Ascending aorta (tissue), 2 donors: ENCODE data around the gene TPSG1. TPM values are rescaled to one million over a fixed set of nuclear protein-coding genes. Genes with fewer than 3 reads are reported as not detected.

ENCODE experiments used
- DNase-seq, 2 donors: peaks; one replicate each; pipeline ENCODE4 v3.0.0-alpha.2; 2019; ENCODE audit warnings: low spot score in 2 of 2
- H3K27ac ChIP-seq, 2 donors: fragments of 200-600 bp; sonication (generic); one replicate each; pipeline ENCODE4 v1.5.1; 2016 to 2017; ENCODE audit warnings: mild to moderate bottlenecking in 1 of 2
- H3K27me3 ChIP-seq: fragments of 200-600 bp; sonication (generic); one replicate; pipeline ENCODE4 v1.5.1; 2017
- H3K36me3 ChIP-seq, 2 donors: fragments of 200-600 bp; sonication (generic); one replicate each; pipeline ENCODE4 v1.5.1; 2016
- H3K4me1 ChIP-seq, 2 donors: fragments of 200-600 bp; sonication (generic); one replicate each; pipeline ENCODE4 v1.5.1; 2016 to 2017; ENCODE audit warnings: mild to moderate bottlenecking in 1 of 2
- H3K4me3 ChIP-seq, 2 donors: fragments of 200-600 bp; sonication (generic); one replicate each; pipeline ENCODE4 v1.5.1; 2016 to 2017; ENCODE audit warnings: mild to moderate bottlenecking in 1 of 2
- H3K9me3 ChIP-seq, 2 donors: fragments of 200-600 bp; sonication (generic); one replicate each; pipeline ENCODE4 v1.5.1; 2016
- CTCF ChIP-seq, 3 experiments: fragments of 200-600 bp in 2 of 3; fragments of 450-650 bp in 1 of 3; sonication (generic) in 2 of 3; IDR thresholded peaks; one replicate each; pipeline ENCODE4 v1.5.1; 2016 to 2019; ENCODE audit warnings: antibody characterized with exemption in 3 of 3, mild to moderate bottlenecking in 1 of 3, moderate library complexity in 1 of 3
- intact Hi-C: fragments of 100-400 bp; cut with DNase I; formaldehyde crosslinking; loops from one replicate; pipeline ENCODE4 v1.15.1; 2023
- total RNA-seq: library from RNA; depleted of rRNA; stranded (reverse); fragments of >200 nt; gene quantifications from one replicate; pipeline ENCODE4 v1.1.0, GENCODE V29; 2016

Gene TPSG1
- total RNA-seq, 1 donor from 2014 or later, result not detected

- no peaks in the 10 kb centered on the region for H3K9me3 ChIP-seq
- H3K4me1 ChIP-seq, result peaks cover 4 to 5% of the 10 kb centered on the region in 2 donors
- DNase-seq, result no peak
- H3K27ac ChIP-seq, result no peak overlapping the region
- no peaks in the 10 kb centered on the region for H3K36me3 ChIP-seq
- intact Hi-C loops, result no loop called here
- TF ChIP-seq CTCF (IDR thresholded peaks at IDR 0.05), result no peak
- H3K4me3 ChIP-seq, result no peak overlapping the region
- H3K27me3 ChIP-seq, result no peaks in the 10 kb centered on the region
Observed at GRCh38 chr16:1174477-1175357, 50.4 kb downstream of the TPSG1 start.

GRCh38 chr16:1173788-1174451 is 51.1 kb downstream of the TPSG1 start:
- Histone ChIP-seq H3K4me3 (no peak overlapping the region), H3K27me3 (no peaks in the 10 kb centered on the region), H3K27ac (no peak overlapping the region), H3K36me3 (no peaks in the 10 kb centered on the region), H3K9me3 (no peaks in the 10 kb centered on the region), H3K4me1 (peaks cover 4 to 6% of the 10 kb centered on the region in 2 donors)
- TF ChIP-seq CTCF (IDR thresholded peaks at IDR 0.05), result no peak
- no peak for DNase-seq
- intact Hi-C loops, result no loop called here

GRCh38 chr16:1172651-1173050 is 52.4 kb downstream of the TPSG1 start:
- no peak overlapping the region for H3K27ac ChIP-seq
- H3K4me1 ChIP-seq, result peaks cover 4 to 6% of the 10 kb centered on the region in 2 donors
- H3K27me3 ChIP-seq, result no peaks in the 10 kb centered on the region
- intact Hi-C loops, result no loop called here
- no peaks in the 10 kb centered on the region for H3K36me3 ChIP-seq
- H3K9me3 ChIP-seq, result no peaks in the 10 kb centered on the region
- H3K4me3 ChIP-seq, result no peak overlapping the region
- no peak for DNase-seq
- no peak for TF ChIP-seq CTCF (IDR thresholded peaks at IDR 0.05)

GRCh38 chr16:1171854-1172428 is 53.1 kb downstream of the TPSG1 start:
- H3K9me3 ChIP-seq, result no peaks in the 10 kb centered on the region
- no peak for TF ChIP-seq CTCF (IDR thresholded peaks at IDR 0.05)
- peaks cover 4 to 6% of the 10 kb centered on the region in 2 donors for H3K4me1 ChIP-seq
- H3K36me3 ChIP-seq, result no peaks in the 10 kb centered on the region
- intact Hi-C loops, result no loop called here
- no peaks in the 10 kb centered on the region for H3K27me3 ChIP-seq
- DNase-seq, result no peak
- H3K27ac ChIP-seq, result no peak overlapping the region
- H3K4me3 ChIP-seq, result no peak overlapping the region

Other genes starting within 250 kb of the TPSG1 start
- gene SOX8, start 243.5 kb downstream of the TPSG1 start, total RNA-seq, result 18.9 TPM
- not detected for gene SSTR5, start 152.5 kb downstream of the TPSG1 start, total RNA-seq
- gene C1QTNF8, start 129.0 kb downstream of the TPSG1 start, total RNA-seq, result not detected
- 57.5 TPM for gene CACNA1H, start 72.2 kb downstream of the TPSG1 start, total RNA-seq
- not detected for gene TPSB2, start 4.9 kb upstream of the TPSG1 start, total RNA-seq
- gene TPSAB1, start 15.4 kb upstream of the TPSG1 start, total RNA-seq, result 6.7 TPM
- 20.8 TPM for gene TPSD1, start 30.8 kb upstream of the TPSG1 start, total RNA-seq
- 141 TPM for gene UBE2I, start 84.4 kb upstream of the TPSG1 start, total RNA-seq
- gene BAIAP3, start 108.4 kb upstream of the TPSG1 start, total RNA-seq, result 0.64 TPM
- gene TSR3, start 126.6 kb upstream of the TPSG1 start, total RNA-seq, result 143 TPM
- 86.6 TPM for gene GNPTG, start 126.7 kb upstream of the TPSG1 start, total RNA-seq
- 144 TPM for gene UNKL, start 189.4 kb upstream of the TPSG1 start, total RNA-seq
- gene UQCC4, start 195.5 kb upstream of the TPSG1 start, total RNA-seq, result 107 TPM
- not detected for gene PERCC1, start 205.8 kb upstream of the TPSG1 start, total RNA-seq
- gene CCDC154, start 219.3 kb upstream of the TPSG1 start, total RNA-seq, result not detected
- gene CLCN7, start 249.8 kb upstream of the TPSG1 start, total RNA-seq, result 108 TPM